ENCODE results near the gene AREL1. TPM values are rescaled to one million over a fixed set of nuclear protein-coding genes. Genes with fewer than 3 reads are reported as not detected.

Gene AREL1
- total and polyA plus RNA-seq, 10 of the 15 experiments (the other 5 are each of a cell fraction or from before 2014, with no cell fraction given) = 6.2 to 40.4 (median 23.7) TPM

DNA sequence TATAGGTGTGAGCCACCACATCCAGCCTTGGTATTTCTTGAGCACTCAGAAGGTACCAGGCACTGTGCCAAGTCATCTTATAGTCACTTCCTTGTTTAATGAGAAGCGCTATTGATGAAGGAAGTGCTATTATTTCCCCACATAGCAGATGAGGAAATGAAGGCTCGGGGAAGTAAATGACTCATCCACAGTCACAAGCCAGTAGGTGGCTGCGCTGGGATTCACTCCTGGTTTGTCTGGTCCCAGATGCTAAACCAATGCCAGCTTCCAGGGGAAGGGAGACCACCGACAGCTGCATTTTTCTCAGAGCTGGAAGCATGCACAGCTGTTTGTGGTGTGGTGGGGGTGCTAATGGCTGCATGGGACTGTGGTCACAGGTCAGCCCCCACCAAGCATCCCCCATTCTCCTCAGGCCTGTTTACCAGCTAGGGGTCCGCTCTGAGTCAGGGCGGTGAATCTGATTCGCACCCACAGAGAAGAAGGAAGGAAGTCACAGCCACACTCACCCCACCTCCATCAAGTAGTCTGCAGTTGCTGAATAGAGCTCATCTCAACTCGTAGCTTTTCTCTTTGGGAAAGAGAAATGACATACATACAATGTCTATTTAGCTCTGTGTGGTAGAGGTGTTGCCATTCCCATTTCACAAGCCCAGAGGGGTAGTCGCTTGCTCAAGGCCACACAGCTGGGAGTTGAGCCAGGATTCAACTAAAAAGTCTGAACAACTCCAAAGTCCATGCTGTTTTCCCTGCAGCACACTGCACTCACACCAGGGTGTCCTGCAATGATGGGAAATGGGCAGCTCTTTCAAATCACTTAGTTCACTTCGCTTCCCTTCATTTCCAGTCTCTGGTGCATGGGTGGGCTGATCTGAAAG is 94.6 kb downstream of the AREL1 start (continued):
- TF ChIP-seq, protein P1, sequence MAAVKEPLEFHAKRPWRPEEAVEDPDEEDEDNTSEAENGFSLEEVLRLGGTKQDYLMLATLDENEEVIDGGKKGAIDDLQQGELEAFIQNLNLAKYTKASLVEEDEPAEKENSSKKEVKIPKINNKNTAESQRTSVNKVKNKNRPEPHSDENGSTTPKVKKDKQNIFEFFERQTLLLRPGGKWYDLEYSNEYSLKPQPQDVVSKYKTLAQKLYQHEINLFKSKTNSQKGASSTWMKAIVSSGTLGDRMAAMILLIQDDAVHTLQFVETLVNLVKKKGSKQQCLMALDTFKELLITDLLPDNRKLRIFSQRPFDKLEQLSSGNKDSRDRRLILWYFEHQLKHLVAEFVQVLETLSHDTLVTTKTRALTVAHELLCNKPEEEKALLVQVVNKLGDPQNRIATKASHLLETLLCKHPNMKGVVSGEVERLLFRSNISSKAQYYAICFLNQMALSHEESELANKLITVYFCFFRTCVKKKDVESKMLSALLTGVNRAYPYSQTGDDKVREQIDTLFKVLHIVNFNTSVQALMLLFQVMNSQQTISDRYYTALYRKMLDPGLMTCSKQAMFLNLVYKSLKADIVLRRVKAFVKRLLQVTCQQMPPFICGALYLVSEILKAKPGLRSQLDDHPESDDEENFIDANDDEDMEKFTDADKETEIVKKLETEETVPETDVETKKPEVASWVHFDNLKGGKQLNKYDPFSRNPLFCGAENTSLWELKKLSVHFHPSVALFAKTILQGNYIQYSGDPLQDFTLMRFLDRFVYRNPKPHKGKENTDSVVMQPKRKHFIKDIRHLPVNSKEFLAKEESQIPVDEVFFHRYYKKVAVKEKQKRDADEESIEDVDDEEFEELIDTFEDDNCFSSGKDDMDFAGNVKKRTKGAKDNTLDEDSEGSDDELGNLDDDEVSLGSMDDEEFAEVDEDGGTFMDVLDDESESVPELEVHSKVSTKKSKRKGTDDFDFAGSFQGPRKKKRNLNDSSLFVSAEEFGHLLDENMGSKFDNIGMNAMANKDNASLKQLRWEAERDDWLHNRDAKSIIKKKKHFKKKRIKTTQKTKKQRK (IDR thresholded peaks at IDR 0.05; ENCODE audit: low read depth, low read length) = no peak
- TF ChIP-seq ZZZ3 (IDR thresholded peaks at IDR 0.05; ENCODE audit: control insufficient read depth, insufficient read length, low read depth) (no peak), SPI1 (IDR thresholded peaks at IDR 0.05; ENCODE audit: borderline replicate concordance, insufficient read depth, low read depth, low read length) (peak; percentile 64; the same call in 1 of the 2 replicates), IKZF2 (IDR thresholded peaks at IDR 0.05) (peak; percentile 60 to 78), SMARCA5 (IDR thresholded peaks at IDR 0.05) (no peak), USF2 (IDR thresholded peaks at IDR 0.05; ENCODE audit: borderline replicate concordance, low read depth, low read length) (no peak), RBBP5 (conservative IDR thresholded peaks at IDR 0.05) (no peak), PML (IDR thresholded peaks at IDR 0.05; ENCODE audit: low read length) (no peak), MEF2B (IDR thresholded peaks at IDR 0.05; ENCODE audit: partially characterized antibody, poor library complexity, severe bottlenecking) (peak; percentile 14), TARDBP (IDR thresholded peaks at IDR 0.05; ENCODE audit: borderline replicate concordance) (no peak), ZBTB40 (IDR thresholded peaks at IDR 0.05; ENCODE audit: borderline replicate concordance) (no peak), RCOR1 (conservative IDR thresholded peaks at IDR 0.05; ENCODE audit: low read depth, low read length) (no peak), NBN (IDR thresholded peaks at IDR 0.05) (peak; percentile 50; the same call in 1 of the 2 replicates), NFXL1 (IDR thresholded peaks at IDR 0.05; ENCODE audit: borderline replicate concordance) (no peak), HDGF (IDR thresholded peaks at IDR 0.05) (no peak), SUPT20H (IDR thresholded peaks at IDR 0.05; ENCODE audit: borderline replicate concordance, control insufficient read depth, low read depth, low read length) (no peak)
- TF ChIP-seq, protein P2, sequence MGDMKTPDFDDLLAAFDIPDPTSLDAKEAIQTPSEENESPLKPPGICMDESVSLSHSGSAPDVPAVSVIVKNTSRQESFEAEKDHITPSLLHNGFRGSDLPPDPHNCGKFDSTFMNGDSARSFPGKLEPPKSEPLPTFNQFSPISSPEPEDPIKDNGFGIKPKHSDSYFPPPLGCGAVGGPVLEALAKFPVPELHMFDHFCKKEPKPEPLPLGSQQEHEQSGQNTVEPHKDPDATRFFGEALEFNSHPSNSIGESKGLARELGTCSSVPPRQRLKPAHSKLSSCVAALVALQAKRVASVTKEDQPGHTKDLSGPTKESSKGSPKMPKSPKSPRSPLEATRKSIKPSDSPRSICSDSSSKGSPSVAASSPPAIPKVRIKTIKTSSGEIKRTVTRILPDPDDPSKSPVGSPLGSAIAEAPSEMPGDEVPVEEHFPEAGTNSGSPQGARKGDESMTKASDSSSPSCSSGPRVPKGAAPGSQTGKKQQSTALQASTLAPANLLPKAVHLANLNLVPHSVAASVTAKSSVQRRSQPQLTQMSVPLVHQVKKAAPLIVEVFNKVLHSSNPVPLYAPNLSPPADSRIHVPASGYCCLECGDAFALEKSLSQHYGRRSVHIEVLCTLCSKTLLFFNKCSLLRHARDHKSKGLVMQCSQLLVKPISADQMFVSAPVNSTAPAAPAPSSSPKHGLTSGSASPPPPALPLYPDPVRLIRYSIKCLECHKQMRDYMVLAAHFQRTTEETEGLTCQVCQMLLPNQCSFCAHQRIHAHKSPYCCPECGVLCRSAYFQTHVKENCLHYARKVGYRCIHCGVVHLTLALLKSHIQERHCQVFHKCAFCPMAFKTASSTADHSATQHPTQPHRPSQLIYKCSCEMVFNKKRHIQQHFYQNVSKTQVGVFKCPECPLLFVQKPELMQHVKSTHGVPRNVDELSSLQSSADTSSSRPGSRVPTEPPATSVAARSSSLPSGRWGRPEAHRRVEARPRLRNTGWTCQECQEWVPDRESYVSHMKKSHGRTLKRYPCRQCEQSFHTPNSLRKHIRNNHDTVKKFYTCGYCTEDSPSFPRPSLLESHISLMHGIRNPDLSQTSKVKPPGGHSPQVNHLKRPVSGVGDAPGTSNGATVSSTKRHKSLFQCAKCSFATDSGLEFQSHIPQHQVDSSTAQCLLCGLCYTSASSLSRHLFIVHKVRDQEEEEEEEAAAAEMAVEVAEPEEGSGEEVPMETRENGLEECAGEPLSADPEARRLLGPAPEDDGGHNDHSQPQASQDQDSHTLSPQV (IDR thresholded peaks at IDR 0.05) = no peak

Data from GM12878 (cell line).